A549 (cell line): ENCODE data around the gene GGTLC2.
"Not testable (repeated sequence)": the region's sequence is repeated elsewhere in the genome, so short reads cannot be mapped to it uniquely, and the experiment has no call there.

ENCODE experiments used
- EP300 ChIP-seq, 2 experiments: fragments of >200 bp; sonication (Bioruptor Twin); formaldehyde crosslinking; IDR thresholded peaks; 2 replicates in 1 of 2; 3 replicates in 1 of 2; pipeline ENCODE4 v1.6.1; 2016 to 2017
- JUN ChIP-seq, 2 experiments: fragments of >200 bp; sonication (Bioruptor Twin); formaldehyde crosslinking; IDR thresholded peaks; 2 replicates in 1 of 2; 3 replicates in 1 of 2; pipeline ENCODE4 v1.6.1; 2016 to 2017
- JUNB ChIP-seq: fragments of >200 bp; sonication (Bioruptor Twin); formaldehyde crosslinking; IDR thresholded peaks from 2 replicates; pipeline ENCODE4 v1.6.1; 2016
- KDM5A ChIP-seq: fragments of 200-600 bp; sonication (generic); IDR thresholded peaks from 2 replicates; pipeline ENCODE4 v1.6.1; 2016; ENCODE audit warnings: antibody characterized with exemption, mild to moderate bottlenecking
- MAFK ChIP-seq: fragments of 450-650 bp; IDR thresholded peaks from 2 replicates; pipeline ENCODE4 v1.6.1; 2014; ENCODE audit not compliant: partially characterized antibody
- POLR2A ChIP-seq: IDR thresholded peaks from 2 replicates; pipeline ENCODE4 v1.6.1; 2012; ENCODE audit warnings: mild to moderate bottlenecking, low read length
- TF ChIP-seq, protein P1 (sequence below): fragments of 450-650 bp; IDR thresholded peaks from 2 replicates; pipeline ENCODE4 v1.6.1; 2014; ENCODE audit warnings: antibody characterized with exemption
- TF ChIP-seq, protein P2 (sequence below): fragments of >200 bp; sonication (Bioruptor Twin); formaldehyde crosslinking; IDR thresholded peaks from 3 replicates; pipeline ENCODE4 v1.5.1; 2016

DNA sequence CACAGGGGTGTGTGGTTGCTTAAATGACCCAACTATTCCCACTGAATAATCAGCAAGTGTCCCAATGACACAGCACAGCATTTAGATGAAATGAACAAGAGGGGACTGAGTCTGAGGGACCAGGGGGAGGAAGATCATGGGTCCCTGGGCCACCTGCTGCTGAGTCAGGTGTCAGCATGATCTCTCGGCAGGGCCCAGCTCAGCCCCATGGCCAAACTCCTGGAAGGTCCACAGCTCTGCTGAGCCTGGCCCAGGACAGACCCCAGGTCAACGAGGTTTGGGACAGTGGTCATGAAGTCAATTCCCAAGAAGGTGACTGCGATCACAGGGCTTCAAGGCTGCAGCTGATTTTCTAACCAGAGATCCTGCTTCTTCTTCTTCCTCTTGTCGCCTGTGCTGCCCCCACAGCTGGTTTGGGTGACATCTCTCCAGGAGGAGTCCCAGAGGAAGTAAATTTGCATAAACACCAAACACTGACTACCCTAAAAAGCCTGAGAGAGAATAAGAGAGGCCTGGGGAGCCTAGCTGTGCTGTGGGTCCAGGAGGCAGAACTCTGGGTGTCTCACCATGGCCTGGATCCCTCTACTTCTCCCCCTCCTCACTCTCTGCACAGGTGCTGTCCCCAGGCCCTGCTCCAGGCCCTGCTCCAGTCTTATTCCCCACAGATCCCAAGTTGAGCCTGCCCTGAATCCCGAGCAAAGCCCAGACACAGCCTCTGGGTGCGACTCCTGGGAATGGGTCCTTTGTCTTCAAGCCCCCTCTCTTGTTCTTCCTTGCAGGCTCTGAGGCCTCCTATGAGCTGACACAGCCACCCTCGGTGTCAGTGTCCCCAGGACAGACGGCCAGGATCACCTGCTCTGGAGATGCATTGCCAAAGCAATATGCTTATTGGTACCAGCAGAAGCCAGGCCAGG, 42.0 kb downstream of the GGTLC2 start:
- TF ChIP-seq, protein P1, sequence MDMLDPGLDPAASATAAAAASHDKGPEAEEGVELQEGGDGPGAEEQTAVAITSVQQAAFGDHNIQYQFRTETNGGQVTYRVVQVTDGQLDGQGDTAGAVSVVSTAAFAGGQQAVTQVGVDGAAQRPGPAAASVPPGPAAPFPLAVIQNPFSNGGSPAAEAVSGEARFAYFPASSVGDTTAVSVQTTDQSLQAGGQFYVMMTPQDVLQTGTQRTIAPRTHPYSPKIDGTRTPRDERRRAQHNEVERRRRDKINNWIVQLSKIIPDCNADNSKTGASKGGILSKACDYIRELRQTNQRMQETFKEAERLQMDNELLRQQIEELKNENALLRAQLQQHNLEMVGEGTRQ, result not testable (repeated sequence)
- TF ChIP-seq, protein P2, sequence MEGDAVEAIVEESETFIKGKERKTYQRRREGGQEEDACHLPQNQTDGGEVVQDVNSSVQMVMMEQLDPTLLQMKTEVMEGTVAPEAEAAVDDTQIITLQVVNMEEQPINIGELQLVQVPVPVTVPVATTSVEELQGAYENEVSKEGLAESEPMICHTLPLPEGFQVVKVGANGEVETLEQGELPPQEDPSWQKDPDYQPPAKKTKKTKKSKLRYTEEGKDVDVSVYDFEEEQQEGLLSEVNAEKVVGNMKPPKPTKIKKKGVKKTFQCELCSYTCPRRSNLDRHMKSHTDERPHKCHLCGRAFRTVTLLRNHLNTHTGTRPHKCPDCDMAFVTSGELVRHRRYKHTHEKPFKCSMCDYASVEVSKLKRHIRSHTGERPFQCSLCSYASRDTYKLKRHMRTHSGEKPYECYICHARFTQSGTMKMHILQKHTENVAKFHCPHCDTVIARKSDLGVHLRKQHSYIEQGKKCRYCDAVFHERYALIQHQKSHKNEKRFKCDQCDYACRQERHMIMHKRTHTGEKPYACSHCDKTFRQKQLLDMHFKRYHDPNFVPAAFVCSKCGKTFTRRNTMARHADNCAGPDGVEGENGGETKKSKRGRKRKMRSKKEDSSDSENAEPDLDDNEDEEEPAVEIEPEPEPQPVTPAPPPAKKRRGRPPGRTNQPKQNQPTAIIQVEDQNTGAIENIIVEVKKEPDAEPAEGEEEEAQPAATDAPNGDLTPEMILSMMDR, result not testable (repeated sequence)
- TF ChIP-seq JUN (IDR thresholded peaks at IDR 0.05); POLR2A; JUNB; EP300 (IDR thresholded peaks at IDR 0.05); MAFK; KDM5A: not testable (repeated sequence)
